Upper lobe of right lung (tissue), 1 donor: ENCODE results near the gene TUBAL3. TPM values are rescaled to one million over a fixed set of nuclear protein-coding genes. Genes with fewer than 3 reads are reported as not detected.

ENCODE experiments used
- ATAC-seq: fragments of 200-7000 bp; cut with Tn5 transposase; one replicate; pipeline ENCODE4 v1.9.1; 2020; ENCODE audit warnings: mild to moderate bottlenecking, moderate library complexity
- DNase-seq: peaks from one replicate; pipeline ENCODE4 v3.0.0-alpha.2; 2020
- H3K27ac ChIP-seq: fragments of 200-600 bp; one replicate; pipeline ENCODE4 v1.8.0; 2022
- H3K27me3 ChIP-seq: fragments of 200-600 bp; one replicate; pipeline ENCODE4 v1.8.0; 2022; ENCODE audit warnings: mild to moderate bottlenecking
- H3K36me3 ChIP-seq: fragments of 200-600 bp; one replicate; pipeline ENCODE4 v1.8.0; 2022
- H3K4me1 ChIP-seq: fragments of 200-600 bp; one replicate; pipeline ENCODE4 v1.8.0; 2022
- H3K4me3 ChIP-seq: fragments of 200-600 bp; one replicate; pipeline ENCODE4 v1.8.0; 2022; ENCODE audit warnings: mild to moderate bottlenecking
- H3K9me3 ChIP-seq: fragments of 200-600 bp; one replicate; pipeline ENCODE4 v1.8.0; 2022
- CTCF ChIP-seq: fragments of 200-600 bp; IDR thresholded peaks from one replicate; pipeline ENCODE4 v1.8.0; 2022; ENCODE audit warnings: antibody characterized with exemption
- intact Hi-C: fragments of 100-400 bp; cut with DNase I; formaldehyde crosslinking; loops from one replicate; pipeline ENCODE4 v1.11.0; 2022
- total RNA-seq: library from RNA; stranded (reverse); fragmentation: NEBNext Ultra II Directional; extraction: Animal tissue kit (Norgen Biotek cat#: 25700); gene quantifications from one replicate; pipeline ENCODE4 v1.2.1, GENCODE V29; 2021
- donor health status: DM: no; HTN: yes; CAD: no; lungs with severe emphysema.

Gene TUBAL3
- total RNA-seq, 1 donor from 2014 or later, result not detected

- ATAC-seq (no peak), DNase-seq (no peak)
- TF ChIP-seq CTCF, result no peak
- Histone ChIP-seq H3K4me3 (no peak overlapping the region), H3K36me3 (no peaks in the 10 kb centered on the region), H3K27ac (no peak overlapping the region), H3K9me3 (no peaks in the 10 kb centered on the region), H3K4me1 (no peaks in the 10 kb centered on the region), H3K27me3 (peaks cover 4% of the 10 kb centered on the region)
- intact Hi-C loops, result no loop called here
These were observed 48.9 kb downstream of the TUBAL3 start for GRCh38 chr10:5355594-5356301.

- no peak overlapping the region for H3K27ac ChIP-seq
- intact Hi-C loops, result no loop called here
- H3K4me3 ChIP-seq, result no peak overlapping the region
- DNase-seq (no peak), ATAC-seq (no peak)
- H3K9me3 ChIP-seq, result no peaks in the 10 kb centered on the region
- H3K27me3 ChIP-seq, result peaks cover 4% of the 10 kb centered on the region
- H3K36me3 ChIP-seq, result no peaks in the 10 kb centered on the region
- H3K4me1 ChIP-seq, result no peaks in the 10 kb centered on the region
- no peak for TF ChIP-seq CTCF
These were observed 50.6 kb downstream of the TUBAL3 start for GRCh38 chr10:5354068-5354467.

- Histone ChIP-seq H3K36me3 (no peaks in the 10 kb centered on the region), H3K27ac (no peak overlapping the region), H3K4me3 (no peak overlapping the region), H3K4me1 (no peaks in the 10 kb centered on the region), H3K27me3 (no peaks in the 10 kb centered on the region), H3K9me3 (no peaks in the 10 kb centered on the region)
- TF ChIP-seq CTCF, result no peak
- DNase-seq (no peak), ATAC-seq (no peak)
- intact Hi-C loops, result no loop called here
These were observed 55.3 kb downstream of the TUBAL3 start for GRCh38 chr10:5349362-5349761.

GRCh38 chr10:5346881-5347280 lies 57.7 kb downstream of the TUBAL3 start:
- no peaks in the 10 kb centered on the region for H3K4me1 ChIP-seq
- no peak overlapping the region for H3K4me3 ChIP-seq
- H3K36me3 ChIP-seq, result no peaks in the 10 kb centered on the region
- no peaks in the 10 kb centered on the region for H3K27me3 ChIP-seq
- no peaks in the 10 kb centered on the region for H3K9me3 ChIP-seq
- ATAC-seq (no peak), DNase-seq (no peak)
- no peak for TF ChIP-seq CTCF
- no peak overlapping the region for H3K27ac ChIP-seq
- intact Hi-C loops, result no loop called here

- Histone ChIP-seq H3K27me3 (no peaks in the 10 kb centered on the region), H3K4me1 (no peaks in the 10 kb centered on the region), H3K9me3 (no peaks in the 10 kb centered on the region), H3K27ac (no peak overlapping the region), H3K4me3 (no peak overlapping the region), H3K36me3 (no peaks in the 10 kb centered on the region)
- TF ChIP-seq CTCF, result no peak
- intact Hi-C loops, result no loop called here
- no peak for DNase-seq
- ATAC-seq, result peak; percentile 69
These were observed 59.9 kb downstream of the TUBAL3 start for GRCh38 chr10:5344746-5345145.

- intact Hi-C loops, result no loop called here
- Histone ChIP-seq H3K36me3 (no peaks in the 10 kb centered on the region), H3K27me3 (no peaks in the 10 kb centered on the region), H3K9me3 (no peaks in the 10 kb centered on the region), H3K27ac (no peak overlapping the region), H3K4me1 (no peaks in the 10 kb centered on the region), H3K4me3 (no peak overlapping the region)
- no peak for TF ChIP-seq CTCF
- no peak for ATAC-seq
- no peak for DNase-seq
These were observed 60.6 kb downstream of the TUBAL3 start for GRCh38 chr10:5343979-5344378.
